ENCODE results near the gene ZDHHC8.

The ZDHHC8 gene

DNA sequence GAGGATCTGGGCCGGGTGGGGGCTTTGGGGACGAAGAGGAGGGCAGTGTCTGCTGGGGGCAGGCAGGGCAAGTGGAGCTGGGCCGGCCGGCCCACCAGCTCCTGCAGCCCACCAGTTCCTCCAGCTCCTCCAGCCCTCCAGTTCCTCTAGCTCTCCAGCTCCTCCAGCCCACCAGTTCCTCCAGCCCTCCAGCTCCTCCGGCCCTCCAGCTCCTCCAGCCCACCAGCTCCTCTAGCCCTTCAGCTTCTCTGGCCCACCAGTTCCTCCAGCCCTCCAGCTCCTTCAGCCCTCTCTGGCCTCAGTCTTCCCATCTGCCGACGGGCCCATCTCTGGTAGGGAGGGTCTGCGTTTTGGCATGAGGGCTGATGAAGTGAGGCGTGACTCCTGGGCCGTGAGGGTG, 28.4 kb downstream of the ZDHHC8 start:
- DNase-seq (ENCODE audit: low read depth) = no peak

DNA sequence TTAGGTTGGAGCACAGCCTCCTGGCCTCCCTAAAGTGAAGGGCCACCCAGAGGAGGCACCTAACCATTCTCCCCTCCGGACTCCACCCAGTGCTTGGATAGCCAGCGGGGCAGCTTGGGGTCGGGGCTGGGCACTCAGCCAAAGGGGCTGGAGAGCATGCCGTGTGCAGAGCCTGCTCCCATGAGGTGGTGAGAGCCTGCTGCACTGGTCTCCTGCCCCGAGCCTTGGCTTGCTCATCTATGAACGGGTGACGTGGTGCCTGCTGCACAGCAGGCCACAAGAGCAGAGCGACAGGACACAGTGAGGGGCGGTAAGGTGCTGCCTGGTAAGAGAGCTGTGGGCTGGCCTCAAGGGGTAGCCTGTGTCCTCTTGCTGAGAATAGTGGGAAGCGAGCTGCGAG, 33.3 kb downstream of the ZDHHC8 start:
- DNase-seq (ENCODE audit: low read depth) = no peak

DNA sequence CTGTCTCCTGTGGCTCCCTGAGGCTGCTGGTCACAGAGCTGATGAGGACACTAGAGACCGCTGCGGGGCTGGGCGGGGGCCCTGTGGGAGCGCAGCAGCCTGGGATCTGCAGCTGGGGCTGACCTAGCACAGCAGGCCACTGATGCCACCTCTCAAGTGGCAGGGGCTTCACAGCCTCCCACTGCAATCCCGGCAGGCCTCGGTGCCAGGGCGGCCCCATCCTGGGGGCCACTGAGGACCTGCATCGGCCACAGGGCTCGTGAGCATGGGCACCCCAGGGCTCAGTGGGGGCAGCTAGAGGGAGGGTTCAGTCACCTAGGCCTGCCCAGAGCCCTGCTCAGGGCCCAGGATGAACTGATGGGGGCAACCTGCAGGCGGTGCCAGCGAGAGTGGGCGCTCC, 33.8 kb downstream of the ZDHHC8 start:
- DNase-seq (ENCODE audit: low read depth) = no peak

DNA sequence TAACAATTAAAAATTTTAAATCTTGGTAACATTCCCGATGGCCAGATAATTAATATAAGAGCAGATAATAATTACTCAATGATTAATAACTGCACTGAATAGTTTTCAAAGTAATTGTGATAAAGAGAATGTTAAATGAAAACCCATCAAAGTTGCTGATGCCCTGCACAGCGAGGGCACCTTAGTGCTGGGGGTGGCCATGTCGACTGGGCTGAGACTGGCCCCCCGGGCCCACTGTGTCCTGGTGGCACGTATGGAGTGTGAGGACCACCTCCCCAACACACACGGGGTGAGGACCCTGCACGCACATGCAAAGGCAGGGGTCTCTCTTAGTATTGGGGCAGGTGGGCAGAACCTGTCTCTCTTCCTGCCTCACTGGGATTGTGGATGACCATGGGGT, 34.3 kb downstream of the ZDHHC8 start:
- no peak for DNase-seq (ENCODE audit: low read depth)

DNA sequence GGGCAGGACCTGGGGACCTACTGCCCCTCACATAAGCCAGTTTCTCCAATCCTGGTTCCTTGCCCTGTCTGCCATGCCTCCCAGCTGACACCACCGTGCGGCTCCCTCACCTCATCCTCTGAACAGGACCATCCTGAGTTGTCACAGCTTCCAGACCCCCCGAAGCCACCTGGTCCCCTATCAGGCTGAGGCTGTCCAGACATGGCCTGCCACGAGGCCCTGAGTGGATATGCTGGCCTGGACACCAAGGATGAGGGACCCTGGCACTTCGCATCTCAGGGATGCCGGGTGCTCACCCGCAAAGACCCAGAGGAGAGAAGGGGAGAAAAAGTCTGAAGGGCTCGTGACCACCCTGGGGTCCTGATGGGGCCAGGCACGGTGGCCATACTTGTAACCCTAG, 35.1 kb downstream of the ZDHHC8 start:
- DNase-seq (ENCODE audit: low read depth) = no peak

DNA sequence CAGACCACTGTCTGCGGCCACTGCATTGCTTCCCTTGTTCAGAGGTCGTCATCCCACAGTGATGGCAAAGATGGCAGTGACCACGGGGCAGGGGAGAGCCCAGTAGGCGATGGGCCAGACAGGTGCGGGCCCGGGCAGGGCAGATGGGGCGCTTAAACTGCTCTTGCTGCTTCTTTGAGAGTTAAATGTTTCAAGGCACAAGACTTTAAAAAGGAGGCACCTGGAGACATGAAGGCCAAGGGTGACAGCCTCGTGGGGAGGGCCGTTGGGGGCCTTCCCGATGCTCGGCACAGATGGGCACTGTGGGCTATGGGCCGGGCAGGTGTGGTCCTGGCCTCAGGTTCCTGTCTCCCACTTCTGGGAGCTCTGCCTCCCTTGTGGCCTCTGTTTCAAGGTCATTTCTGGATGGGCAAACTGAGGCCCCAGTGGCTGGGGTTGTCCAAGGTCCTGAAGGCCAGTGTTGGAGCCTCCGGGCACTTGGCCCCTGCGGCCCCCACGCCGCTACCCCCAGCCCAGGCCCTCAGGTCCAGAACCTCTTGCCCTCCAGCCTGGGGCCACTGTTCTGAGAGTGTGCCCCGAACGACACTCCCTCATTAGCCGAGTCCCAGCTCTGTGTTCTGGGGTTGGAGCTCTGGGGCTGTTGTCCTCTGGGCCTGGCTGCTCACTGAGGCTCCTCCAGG, 36.2 kb downstream of the ZDHHC8 start:
- no peak for DNase-seq (ENCODE audit: low read depth)

DNA sequence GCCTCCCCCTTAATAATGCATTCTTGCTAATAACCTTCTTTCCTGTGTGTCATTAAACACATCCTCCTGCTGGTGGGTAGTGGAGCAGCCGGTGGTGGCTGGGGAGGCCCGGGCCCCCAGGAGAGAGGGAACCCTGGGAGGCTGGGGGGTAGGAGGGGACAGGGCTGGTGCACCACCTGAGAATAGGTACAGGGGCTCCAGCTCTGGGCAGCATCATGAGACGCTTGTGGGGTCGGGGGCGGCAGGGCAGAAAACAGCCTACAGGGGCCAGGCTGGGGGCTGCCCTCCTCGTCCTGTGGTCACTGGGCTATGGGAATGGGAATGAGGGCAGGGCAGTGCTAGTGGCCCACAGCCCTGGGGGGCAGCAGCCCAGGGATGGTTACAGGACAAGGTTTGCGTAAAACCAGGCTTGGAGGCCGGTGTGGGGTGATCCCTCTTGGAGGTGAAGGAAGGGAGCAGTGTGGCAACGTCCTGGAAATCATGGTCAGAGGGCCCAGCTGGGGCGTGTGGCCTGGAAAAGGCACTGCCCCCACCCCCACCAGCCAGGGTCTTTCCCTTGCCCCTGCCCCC, 37.7 kb downstream of the ZDHHC8 start:
- DNase-seq (ENCODE audit: low read depth) = no peak

DNA sequence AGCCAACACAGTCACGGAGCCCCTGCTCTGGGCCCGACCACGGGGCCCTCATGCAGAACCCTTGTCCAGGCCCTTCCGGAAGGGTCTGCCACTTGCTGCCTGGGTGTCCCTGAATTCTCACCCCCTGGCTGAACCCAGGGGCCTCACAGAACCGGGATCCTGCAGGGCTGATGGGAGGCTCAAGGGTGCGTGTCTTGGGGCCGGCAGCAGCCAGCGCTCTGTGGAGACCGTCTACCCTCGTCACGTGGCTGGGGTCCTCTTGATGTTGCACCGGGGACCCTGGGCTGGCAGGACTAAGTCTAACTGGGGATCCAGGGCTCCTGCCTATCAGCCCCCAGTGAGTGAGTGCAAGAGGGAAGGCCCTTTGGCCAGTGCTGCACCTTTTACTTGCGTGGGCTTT, 38.6 kb downstream of the ZDHHC8 start:
- DNase-seq (ENCODE audit: low read depth) = no peak

DNA sequence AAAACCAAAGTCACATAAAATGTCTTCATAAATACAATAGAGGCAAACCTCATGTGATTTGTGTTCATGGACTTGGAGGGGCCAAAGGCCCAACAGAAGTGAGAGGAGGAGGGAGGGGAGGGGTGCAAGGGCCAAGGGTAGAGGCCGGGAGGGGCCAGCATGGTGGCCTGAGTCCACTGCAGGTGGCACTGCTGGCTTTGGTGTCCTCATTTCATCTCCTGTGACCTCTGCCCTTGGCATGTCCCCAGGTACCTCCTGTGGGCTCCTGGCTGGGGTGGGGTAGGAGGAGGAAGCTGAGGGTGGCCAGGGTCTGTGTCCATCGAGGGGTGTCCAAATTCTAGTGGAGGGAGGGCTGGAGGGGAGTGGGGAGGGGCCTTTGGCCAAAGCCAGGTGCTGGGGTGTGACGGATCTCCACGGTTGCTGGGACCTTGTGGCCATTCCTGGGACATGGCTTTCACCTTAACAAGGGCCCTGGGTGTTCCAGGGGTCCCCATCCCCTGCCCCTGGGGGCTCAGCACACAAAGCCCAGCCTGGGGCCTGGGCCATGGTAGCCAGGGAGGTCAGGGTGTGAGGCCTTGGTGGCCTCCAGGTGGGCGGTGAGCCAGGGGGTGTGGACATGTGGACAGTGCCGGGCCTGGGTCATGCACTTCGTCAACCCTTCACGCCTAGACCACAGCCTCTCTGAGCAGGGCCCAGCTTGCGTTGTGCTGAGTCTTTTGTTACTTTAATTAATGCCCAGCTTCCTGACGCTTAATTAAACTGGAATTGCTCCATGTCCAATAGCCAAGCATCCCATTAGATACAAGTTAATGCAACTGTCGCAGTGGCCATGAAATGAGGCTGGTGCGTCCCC, 39.9 kb downstream of the ZDHHC8 start:
- no peak for DNase-seq (ENCODE audit: low read depth)

DNA sequence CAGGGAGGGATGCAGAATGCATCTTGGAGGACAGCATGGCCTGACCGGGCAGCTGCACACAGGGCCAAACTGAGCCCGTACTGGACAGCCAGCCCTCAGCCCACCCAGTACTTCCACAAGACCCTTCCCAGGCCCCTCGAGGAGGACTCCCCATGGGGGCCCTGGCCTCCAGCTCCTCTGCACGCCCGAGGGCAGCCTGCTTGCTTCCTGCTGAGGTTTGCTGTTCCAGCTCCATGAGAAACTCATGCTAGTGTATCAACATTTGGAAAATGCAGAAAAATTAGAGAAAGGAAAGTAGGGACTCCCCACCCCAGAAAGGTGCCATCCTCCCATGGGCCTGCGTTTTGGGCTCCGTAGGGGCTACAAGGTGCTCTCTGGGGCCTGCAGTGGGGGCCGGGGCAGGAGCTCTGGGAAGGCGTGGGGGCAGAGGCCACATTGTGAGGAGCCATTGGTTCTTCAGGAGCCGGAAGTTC, 40.6 kb downstream of the ZDHHC8 start:
- no peak for DNase-seq (ENCODE audit: low read depth)

DNA sequence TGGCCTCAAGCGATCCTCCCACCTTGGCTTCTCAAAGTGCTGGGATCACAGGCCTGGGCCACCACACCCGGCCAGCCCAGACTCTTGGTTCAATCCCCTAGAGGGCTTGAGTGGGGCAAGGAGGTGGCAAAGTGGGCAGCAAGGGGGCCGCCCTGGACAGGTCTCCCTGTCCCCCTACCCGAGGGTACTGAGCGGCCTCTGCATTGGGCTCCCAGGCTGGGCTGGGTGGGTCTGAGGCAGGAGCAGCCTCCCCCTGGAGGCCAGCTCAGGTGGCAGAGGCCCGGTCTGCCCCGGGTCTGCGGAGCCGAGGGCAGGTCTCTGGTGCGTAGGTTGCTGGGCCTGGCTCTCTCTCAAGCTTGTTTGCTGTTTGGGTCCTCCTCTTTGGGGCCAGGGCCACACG, 41.6 kb downstream of the ZDHHC8 start:
- DNase-seq (ENCODE audit: low read depth) = no peak

DNA sequence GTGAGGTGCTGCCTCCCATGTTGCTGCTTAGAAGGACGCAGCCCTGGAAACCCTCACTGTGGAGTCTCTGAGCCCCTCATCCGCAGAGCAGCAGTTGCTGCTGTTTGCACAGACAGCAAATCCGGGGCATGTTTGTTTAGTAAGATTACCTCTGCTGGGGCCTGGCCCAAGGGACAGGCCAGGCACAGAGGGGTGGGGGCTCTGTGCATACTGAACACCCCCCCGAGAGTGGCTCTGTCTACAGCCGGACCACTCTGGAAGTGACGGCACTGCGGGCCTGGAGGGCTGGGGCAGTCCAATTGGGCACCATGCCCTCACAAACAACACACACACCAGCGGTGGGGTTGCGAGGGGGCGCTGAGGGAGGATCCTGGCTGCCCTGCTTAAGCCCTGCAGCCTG, 42.2 kb downstream of the ZDHHC8 start:
- no peak for DNase-seq (ENCODE audit: low read depth)

DNA sequence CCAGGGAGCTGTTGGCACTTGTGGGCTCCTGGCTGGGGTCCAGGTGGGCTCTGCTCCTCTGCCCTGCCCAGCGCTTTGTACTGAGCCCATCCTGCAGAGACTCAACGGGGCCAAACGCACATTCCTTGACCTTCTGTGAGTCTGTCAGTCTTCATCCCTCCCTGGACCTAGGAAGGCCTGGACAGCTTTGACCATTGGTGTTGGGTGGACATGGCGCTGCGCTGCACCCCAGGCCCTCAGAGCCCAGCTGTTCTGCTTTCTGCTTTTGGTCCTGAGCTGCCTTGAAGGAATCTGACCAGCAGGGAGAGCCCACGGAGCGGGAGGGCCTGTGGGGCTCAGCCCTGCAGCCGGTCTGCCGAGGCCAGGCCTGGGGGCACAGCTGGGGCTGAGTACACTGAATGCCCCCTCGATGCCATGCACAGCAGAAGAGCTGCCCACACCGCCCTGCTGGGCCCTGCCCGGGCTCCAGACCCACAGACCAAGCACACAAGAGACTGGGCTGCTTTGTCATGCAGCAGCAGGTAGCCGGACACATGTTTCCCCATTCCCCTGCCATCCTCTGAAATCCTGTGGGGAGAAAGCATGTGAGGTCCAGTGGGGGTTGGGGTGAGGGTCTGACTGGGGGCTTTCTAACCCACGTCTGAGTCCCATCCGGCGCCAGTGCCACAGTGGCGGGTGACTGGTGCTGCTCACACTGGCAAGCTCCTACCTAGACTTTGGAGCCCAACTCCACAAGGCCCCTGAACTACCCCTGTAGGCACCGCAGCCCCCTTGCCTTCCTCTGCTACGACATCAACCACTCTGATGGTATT, 43.4 kb downstream of the ZDHHC8 start:
- DNase-seq (ENCODE audit: low read depth) = no peak

DNA sequence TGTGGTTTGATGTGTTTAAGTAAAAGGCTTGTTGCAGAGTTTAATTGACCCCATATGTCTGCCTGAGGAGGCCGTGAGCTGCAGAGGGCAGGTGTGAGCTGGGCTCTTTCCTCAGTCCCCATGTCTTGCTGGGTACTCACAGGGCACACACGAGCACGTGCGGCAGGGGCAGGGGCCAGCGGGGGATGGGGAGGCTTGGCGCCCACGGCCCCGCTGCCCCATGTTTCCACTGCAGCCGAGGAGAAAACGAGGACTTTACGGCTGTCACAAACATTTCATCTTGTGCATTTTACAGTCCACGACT, 43.9 kb downstream of the ZDHHC8 start:
- DNase-seq (ENCODE audit: low read depth) = no peak

DNA sequence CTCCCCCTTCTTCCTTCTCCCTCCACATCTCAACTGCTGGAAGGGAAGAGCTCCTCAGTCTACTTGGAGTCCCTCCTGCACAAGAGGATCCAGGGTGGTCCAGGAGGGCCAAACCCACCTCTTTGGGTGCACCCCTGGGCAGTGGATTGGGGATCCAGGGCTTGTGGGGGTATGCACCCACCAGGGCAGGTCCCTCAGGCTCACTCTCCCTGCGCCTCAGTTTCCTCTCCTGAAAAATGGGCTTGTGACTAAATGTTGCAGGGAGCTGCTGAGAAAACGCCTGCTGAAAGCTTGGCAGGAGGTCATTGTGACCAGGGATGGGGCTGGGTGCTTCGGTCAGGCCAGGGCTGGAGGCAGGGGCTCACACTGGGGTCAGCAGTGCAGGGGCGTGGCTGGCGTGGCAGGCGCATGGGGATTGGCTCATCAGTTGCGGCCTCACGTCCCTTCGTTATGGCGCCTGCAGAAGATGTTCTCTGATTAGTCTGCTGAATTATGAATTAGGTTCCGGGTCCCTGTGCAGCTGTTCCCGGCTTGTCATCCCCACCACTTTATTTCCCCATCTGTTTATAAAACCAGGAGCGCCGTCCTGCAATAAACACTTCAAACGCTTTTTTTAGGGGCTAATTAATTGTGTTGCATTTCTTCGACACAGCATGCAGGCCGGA, 44.9 kb downstream of the ZDHHC8 start:
- no peak for DNase-seq (ENCODE audit: low read depth)

DNA sequence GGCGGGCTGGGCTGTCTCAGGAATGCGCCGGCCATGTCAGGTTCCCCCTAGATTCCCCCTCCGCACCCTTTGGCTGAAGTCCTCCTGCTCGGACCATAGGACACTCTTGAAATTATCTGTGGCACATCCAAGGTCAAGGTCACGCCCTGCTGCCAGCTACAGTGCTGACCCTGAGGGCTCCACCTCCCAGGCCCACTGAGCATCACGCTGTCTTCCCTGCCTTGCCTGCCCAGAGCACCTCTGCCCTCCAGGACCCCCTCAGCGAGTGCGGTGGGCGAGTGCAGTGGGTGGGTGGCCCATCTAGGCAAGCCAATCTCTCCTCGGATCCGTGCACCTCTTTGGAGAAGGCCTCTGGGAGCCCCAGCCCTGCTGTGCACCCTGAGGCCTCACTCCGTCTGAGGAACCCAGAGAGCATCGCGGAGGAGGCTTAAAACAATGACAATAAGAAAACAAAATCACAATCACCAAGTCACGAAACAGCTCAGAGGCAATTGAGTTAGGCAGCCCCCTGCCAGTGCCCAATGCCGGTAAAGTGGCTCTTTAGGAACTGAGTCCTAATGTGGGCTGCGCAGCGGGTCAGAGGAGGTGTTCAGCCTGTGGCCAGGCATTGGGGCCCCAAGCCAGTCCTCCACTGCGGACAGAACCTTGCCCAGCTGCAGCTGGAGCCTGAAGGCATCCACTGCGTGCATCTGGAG, 45.8 kb downstream of the ZDHHC8 start:
- no peak for DNase-seq (ENCODE audit: low read depth)

DNA sequence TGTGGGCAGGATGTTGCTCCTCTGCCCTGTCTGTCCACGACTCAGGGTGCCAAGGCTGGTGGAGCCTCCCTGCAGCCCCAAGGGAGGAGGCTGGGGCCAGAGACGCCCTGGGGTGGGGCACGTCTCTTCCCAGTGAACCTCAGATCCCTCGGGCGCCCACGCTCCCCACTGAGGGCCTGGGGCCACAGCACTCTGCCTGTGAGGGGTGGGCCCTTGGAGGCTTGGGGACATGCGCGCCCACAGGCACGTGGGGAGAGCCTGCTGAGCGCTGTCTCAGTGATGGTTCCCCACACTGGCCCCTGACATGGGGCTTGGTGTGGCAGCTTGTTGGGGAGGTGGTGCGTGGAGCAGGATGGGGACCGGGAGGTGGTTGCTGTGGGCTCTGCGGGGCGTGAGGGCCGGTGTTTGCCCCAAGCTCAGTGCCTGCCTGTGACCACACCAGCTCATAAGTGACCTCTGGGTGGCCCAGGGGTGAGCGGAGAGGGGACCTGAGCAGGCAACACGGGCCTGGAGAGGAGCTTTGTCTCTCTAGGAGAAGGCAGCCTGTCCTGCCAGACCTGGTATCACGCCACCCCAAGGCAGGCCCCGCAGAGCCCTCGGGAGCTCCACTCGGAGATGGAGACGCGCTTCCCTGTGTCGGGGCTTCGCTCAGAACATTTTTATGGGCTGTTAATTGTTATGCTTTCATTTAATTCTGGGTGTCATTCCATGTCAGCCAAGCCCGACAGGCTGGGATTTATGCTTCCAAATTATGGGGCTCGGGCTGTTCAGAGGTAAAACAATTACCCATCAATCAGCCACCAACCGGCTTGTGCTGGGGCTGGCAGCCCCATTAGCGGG, 46.7 kb downstream of the ZDHHC8 start:
- DNase-seq (ENCODE audit: low read depth) = no peak

DNA sequence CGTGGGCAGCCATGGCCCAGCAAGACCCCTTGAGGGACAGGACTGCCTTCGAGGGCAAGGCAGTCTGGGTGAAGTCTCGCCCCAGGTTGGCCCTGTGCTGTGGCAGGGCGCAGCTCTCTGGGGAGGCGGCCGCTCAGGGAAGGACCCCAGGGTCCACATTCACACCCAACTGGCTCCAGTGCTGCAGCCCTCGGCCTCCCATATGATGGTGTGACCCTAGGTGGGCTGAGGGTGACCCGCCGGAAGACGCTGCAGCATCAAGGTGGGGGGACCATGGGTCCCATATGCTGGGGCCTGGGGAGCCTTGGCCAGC, 47.3 kb downstream of the ZDHHC8 start:
- DNase-seq (ENCODE audit: low read depth) = no peak

DNA sequence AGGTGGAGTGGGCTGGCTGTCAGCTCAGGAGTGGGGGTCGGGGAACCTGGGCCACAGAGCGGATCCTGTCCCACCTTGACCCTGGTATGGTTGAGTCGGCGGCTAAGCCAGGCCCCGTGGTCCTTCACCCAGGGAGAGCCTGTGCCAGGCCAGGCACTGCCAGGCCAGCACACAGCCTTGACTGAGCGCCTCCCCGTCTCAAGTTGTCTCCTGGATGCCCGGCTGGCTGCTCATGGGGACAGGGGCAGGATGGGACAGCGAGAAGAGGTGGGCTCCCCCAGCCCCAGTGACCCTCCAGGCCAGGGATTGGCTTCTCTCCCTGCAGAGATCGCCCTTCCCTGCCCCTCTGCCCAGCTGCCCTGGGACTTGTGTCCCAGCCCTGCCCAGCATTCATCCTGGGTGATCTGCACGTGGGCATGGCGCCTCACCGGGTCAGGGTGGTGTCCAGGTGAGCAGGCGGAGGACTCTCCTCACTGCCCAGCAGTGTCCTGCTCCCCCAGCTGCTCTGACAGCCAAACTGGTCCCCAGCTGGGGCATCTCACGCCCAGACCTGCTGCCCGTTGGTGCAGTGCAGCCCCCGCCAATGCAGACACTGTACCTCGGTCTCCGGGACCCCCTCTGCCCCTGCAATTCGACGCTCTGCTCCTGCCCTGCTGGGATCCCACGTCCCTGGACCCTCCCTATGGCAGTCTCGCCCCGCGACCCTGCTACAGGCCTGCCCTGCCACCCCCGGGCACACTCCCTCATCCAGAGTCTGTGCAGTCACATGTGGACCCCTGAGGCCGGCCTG, 48.0 kb downstream of the ZDHHC8 start:
- no peak for DNase-seq (ENCODE audit: low read depth)

DNA sequence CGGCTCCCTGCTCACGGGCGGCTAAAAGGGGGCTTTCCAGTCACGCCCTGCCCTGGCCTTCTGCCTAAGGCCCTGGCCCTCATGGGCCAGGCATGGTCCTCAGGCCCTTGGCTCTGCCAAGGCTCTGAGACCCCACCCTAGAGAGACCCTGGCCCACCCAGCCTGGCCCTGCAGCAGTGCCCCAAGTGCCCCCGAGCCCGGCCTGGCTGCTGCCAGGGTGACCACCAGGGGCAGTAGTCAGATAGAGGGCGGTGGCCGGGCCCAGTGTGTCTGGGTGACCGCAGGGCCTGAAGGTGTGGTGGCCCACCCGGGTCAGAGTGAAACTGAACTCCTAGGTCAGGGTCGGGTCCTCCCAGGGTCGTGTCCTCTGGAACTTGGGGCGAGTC, 48.6 kb downstream of the ZDHHC8 start:
- DNase-seq (ENCODE audit: low read depth) = no peak

Data from non-pigmented ciliary epithelial cell (primary cell).